IMR-90 (cell line): ENCODE measurements around the gene MC5R. TPM values are rescaled to one million over a fixed set of nuclear protein-coding genes. Genes with fewer than 3 reads are reported as not detected.

Experiments
- ATAC-seq: fragments of 200-7000 bp; cut with Tn5 transposase; 2 replicates; pipeline ENCODE4 v1.9.1; 2020; ENCODE audit warnings: low read depth, mild to moderate bottlenecking, moderate library complexity
- BruUV-seq: library from RNA; stranded (reverse); fragments of 400-500 nt; replicated peaks from 2 replicates; lab custom pipeline; 2021; lab: Mats Ljungman, UMichigan
- CTCF ChIA-PET: fragments of 300-600 bp; formaldehyde crosslinking; extraction: SDS; loops from one replicate; lab custom pipeline; 2021; ENCODE audit warnings: antibody characterized with exemption; lab: Yijun Ruan, JAX
- POLR2A ChIA-PET: fragments of 300-600 bp; sonication (Branson Sonifier 250); formaldehyde crosslinking; loops from one replicate; lab custom pipeline; 2022; ENCODE audit warnings: antibody characterized with exemption; ENCODE audit not compliant: unreplicated experiment; lab: Charles Lee
- DNase-seq: peaks from one replicate; pipeline ENCODE4 v3.0.0; 2013
- H2AFZ ChIP-seq: replicated peaks from 2 replicates; pipeline ENCODE3; 2013; ENCODE audit warnings: low read length, mild to moderate bottlenecking; ENCODE audit not compliant: poor library complexity
- H2AK5ac ChIP-seq: 2 replicates; pipeline ENCODE4 v1.6.1; 2013; ENCODE audit warnings: low read depth, low read length, inconsistent platforms
- H2AK9ac ChIP-seq: replicated peaks from 2 replicates; pipeline ENCODE3; 2013; ENCODE audit warnings: mild to moderate bottlenecking, low read depth, low read length, moderate library complexity; ENCODE audit not compliant: poor library complexity
- H2BK120ac ChIP-seq: 2 replicates; pipeline ENCODE4 v1.6.1; 2013; ENCODE audit warnings: low read depth, low read length, inconsistent platforms
- H2BK15ac ChIP-seq: 3 replicates; pipeline ENCODE4 v1.6.1; 2013; ENCODE audit warnings: low read depth, low read length, inconsistent platforms
- H2BK20ac ChIP-seq: 2 replicates; pipeline ENCODE4 v1.6.1; 2013; ENCODE audit warnings: low read depth, mild to moderate bottlenecking, inconsistent platforms, low read length, moderate library complexity
- H2BK5ac ChIP-seq: 2 replicates; pipeline ENCODE4 v1.6.1; 2013; ENCODE audit warnings: mild to moderate bottlenecking, low read depth, low read length, inconsistent platforms; ENCODE audit not compliant: poor library complexity, severe bottlenecking
- H3K14ac ChIP-seq: replicated peaks from 2 replicates; pipeline ENCODE4 v1.6.1; 2013; ENCODE audit warnings: low read depth, low read length, inconsistent platforms
- H3K18ac ChIP-seq: 2 replicates; pipeline ENCODE4 v1.6.1; 2013; ENCODE audit warnings: low read depth, low read length, control low read depth
- H3K23ac ChIP-seq: 2 replicates; pipeline ENCODE4 v1.6.1; 2013; ENCODE audit warnings: low read depth, low read length, inconsistent platforms
- H3K27ac ChIP-seq: 2 replicates; pipeline ENCODE4 v1.5.1; 2013; ENCODE audit warnings: mild to moderate bottlenecking, control low read depth, low read length; ENCODE audit not compliant: insufficient read depth
- H3K27me3 ChIP-seq: 2 replicates; pipeline ENCODE4 v1.6.1; 2013; ENCODE audit warnings: low read length; ENCODE audit not compliant: control insufficient read depth, insufficient read depth
- H3K36me3 ChIP-seq: 2 replicates; pipeline ENCODE4 v1.6.1; 2013; ENCODE audit warnings: low read length, mixed read lengths; ENCODE audit not compliant: control insufficient read depth, insufficient read depth
- H3K4ac ChIP-seq: 2 replicates; pipeline ENCODE4 v1.6.1; 2013; ENCODE audit warnings: low read depth, low read length, inconsistent platforms
- H3K4me1 ChIP-seq: 2 replicates; pipeline ENCODE4 v1.6.1; 2013; ENCODE audit warnings: low read length, mixed read lengths; ENCODE audit not compliant: control insufficient read depth, insufficient read depth
- H3K4me2 ChIP-seq: 2 replicates; pipeline ENCODE4 v1.6.1; 2013; ENCODE audit warnings: low read depth, mild to moderate bottlenecking, control low read depth, low read length, moderate library complexity
- H3K4me3 ChIP-seq: 2 replicates; pipeline ENCODE4 v1.5.1; 2013; ENCODE audit warnings: low read depth, mild to moderate bottlenecking, control low read depth, low read length, moderate library complexity; ENCODE audit not compliant: insufficient read depth
- H3K56ac ChIP-seq: 2 replicates; pipeline ENCODE4 v1.6.1; 2013; ENCODE audit warnings: low read length, inconsistent platforms; ENCODE audit not compliant: insufficient read depth; ENCODE audit errors: extremely low read depth
- H3K79me1 ChIP-seq, 2 experiments: 2 replicates each; pipeline ENCODE4 v1.6.1; 2013; ENCODE audit warnings: low read length in 2 of 2, inconsistent platforms in 1 of 2, low read depth in 1 of 2
- H3K9ac ChIP-seq: 2 replicates; pipeline ENCODE4 v1.6.1; 2013; ENCODE audit warnings: low read depth, low read length, control low read depth
- H3K9me1 ChIP-seq: 2 replicates; pipeline ENCODE4 v1.6.1; 2013; ENCODE audit warnings: low read length, inconsistent platforms; ENCODE audit not compliant: insufficient read depth
- H3K9me3 ChIP-seq: 2 replicates; pipeline ENCODE4 v1.6.1; 2013; ENCODE audit warnings: low read length; ENCODE audit not compliant: control insufficient read depth, insufficient read depth
- H4K20me1 ChIP-seq: 2 replicates; pipeline ENCODE4 v1.6.1; 2013; ENCODE audit warnings: low read length, inconsistent platforms; ENCODE audit not compliant: insufficient read depth
- H4K5ac ChIP-seq: 2 replicates; pipeline ENCODE4 v1.6.1; 2013; ENCODE audit warnings: mild to moderate bottlenecking, low read depth, low read length, control low read depth
- H4K8ac ChIP-seq, 2 experiments: 2 replicates each; pipeline ENCODE4 v1.6.1; 2013; ENCODE audit warnings: low read depth in 2 of 2, low read length in 2 of 2, control low read depth in 1 of 2, inconsistent platforms in 1 of 2
- H4K91ac ChIP-seq: 2 replicates; pipeline ENCODE4 v1.6.1; 2013; ENCODE audit warnings: low read depth, low read length, inconsistent platforms; ENCODE audit not compliant: insufficient read depth
- BHLHE40 ChIP-seq: fragments of 150-350 bp; IDR thresholded peaks from 2 replicates; pipeline ENCODE4 v1.6.1; 2016; ENCODE audit warnings: mild to moderate bottlenecking, low read depth, low read length
- CEBPB ChIP-seq: IDR thresholded peaks from 2 replicates; pipeline ENCODE4 v1.6.1; 2012; ENCODE audit warnings: low read depth, low read length, improper control_type of control experiment
- CHD1 ChIP-seq: IDR thresholded peaks from 2 replicates; pipeline ENCODE4 v1.6.1; 2012; ENCODE audit warnings: low read depth, low read length, improper control_type of control experiment
- ELK1 ChIP-seq: fragments of 150-350 bp; IDR thresholded peaks from 2 replicates; pipeline ENCODE4 v1.6.1; 2016; ENCODE audit warnings: low read depth, mild to moderate bottlenecking, low read length, moderate library complexity, borderline replicate concordance
- FOS ChIP-seq: fragments of 150-350 bp; IDR thresholded peaks from 2 replicates; pipeline ENCODE4 v1.6.1; 2016; ENCODE audit warnings: low read depth, low read length
- MAFK ChIP-seq: IDR thresholded peaks from 2 replicates; pipeline ENCODE4 v1.6.1; 2012; ENCODE audit warnings: low read depth, low read length, improper control_type of control experiment
- MAZ ChIP-seq: IDR thresholded peaks from 2 replicates; pipeline ENCODE4 v1.6.1; 2012; ENCODE audit warnings: low read depth, mild to moderate bottlenecking, low read length, improper control_type of control experiment, moderate library complexity, borderline replicate concordance
- MXI1 ChIP-seq: IDR thresholded peaks from 2 replicates; pipeline ENCODE4 v1.6.1; 2012; ENCODE audit warnings: low read depth, mild to moderate bottlenecking, low read length, moderate library complexity, borderline replicate concordance
- NFE2L2 ChIP-seq: fragments of 150-350 bp; IDR thresholded peaks from 2 replicates; pipeline ENCODE4 v1.6.1; 2016; ENCODE audit warnings: low read depth, mild to moderate bottlenecking, low read length
- POLR2A ChIP-seq: IDR thresholded peaks from 2 replicates; pipeline ENCODE4 v1.6.1; 2012; ENCODE audit warnings: mild to moderate bottlenecking, low read depth, low read length
- RAD21 ChIP-seq: IDR thresholded peaks from 2 replicates; pipeline ENCODE4 v1.6.1; 2012; ENCODE audit warnings: low read length, improper control_type of control experiment
- RCOR1 ChIP-seq: IDR thresholded peaks from 2 replicates; pipeline ENCODE4 v1.6.1; 2012; ENCODE audit warnings: mild to moderate bottlenecking, low read length, improper control_type of control experiment; ENCODE audit not compliant: insufficient replicate concordance
- RFX5 ChIP-seq: IDR thresholded peaks from 2 replicates; pipeline ENCODE4 v1.8.0; 2012; ENCODE audit warnings: low read depth, mild to moderate bottlenecking, low read length, moderate library complexity
- SMC3 ChIP-seq: fragments of 150-350 bp; IDR thresholded peaks from 2 replicates; pipeline ENCODE4 v1.6.1; 2016; ENCODE audit warnings: low read depth, mild to moderate bottlenecking, antibody characterized with exemption, low read length, moderate library complexity
- WGBS, 2 experiments: methylation state at CpG; one replicate each; pipeline versions ENCODE4 v1.1.5 to v1.1.7; 2013; ENCODE audit warnings: missing lambda C conversion rate in 2 of 2; ENCODE audit not compliant: insufficient read length in 1 of 2; ENCODE audit errors: extremely low coverage in 2 of 2; 5-methylcytosine and 5-hydroxymethylcytosine counted together
- dilution Hi-C: fragments of 300-500 bp; cut with HindIII; formaldehyde crosslinking; loops from one replicate; pipeline ENCODE4 v1.14.3; 2018; ENCODE audit warnings: low sequenced_read_pairs; ENCODE audit not compliant: unreplicated experiment
- in situ Hi-C: fragments of 300-500 bp; cut with MboI; formaldehyde crosslinking; loops from 3 replicates; pipeline ENCODE4 v1.14.3; 2019; ENCODE audit warnings: low sequenced_read_pairs, inconsistent platforms, mixed read lengths
- intact Hi-C: fragments of 100-400 bp; cut with micrococcal nuclease; formaldehyde crosslinking; loops from 2 replicates; pipeline ENCODE4 v1.10.0; 2022
- polyA plus RNA-seq, 3 experiments: library from polyadenylated mRNA; depleted of rRNA; stranded (reverse); fragments of >200 nt; gene quantifications; 2 replicates each; pipeline ENCODE4 v1.2.3, GENCODE V29; 2012; ENCODE audit warnings: low replicate concordance in 1 of 3
- total RNA-seq: library from RNA; depleted of rRNA; stranded (reverse); fragments of >200 nt; gene quantifications from 2 replicates; pipeline ENCODE4 v1.2.3, GENCODE V29; 2012
- TF ChIP-seq, protein P1 (sequence below): fragments of 150-350 bp; IDR thresholded peaks from 2 replicates; pipeline ENCODE4 v1.6.1; 2017; ENCODE audit warnings: mild to moderate bottlenecking, antibody characterized with exemption, low read length, low read depth
- TF ChIP-seq, protein P2 (sequence below): conservative IDR thresholded peaks from 2 replicates; pipeline ENCODE4 v1.5.1; 2012; ENCODE audit warnings: mild to moderate bottlenecking, low read depth, low read length, improper control_type of control experiment

The MC5R gene
- total and polyA plus RNA-seq, 2 of the 4 experiments (the other 2 are of a cell fraction): not detected

DNA sequence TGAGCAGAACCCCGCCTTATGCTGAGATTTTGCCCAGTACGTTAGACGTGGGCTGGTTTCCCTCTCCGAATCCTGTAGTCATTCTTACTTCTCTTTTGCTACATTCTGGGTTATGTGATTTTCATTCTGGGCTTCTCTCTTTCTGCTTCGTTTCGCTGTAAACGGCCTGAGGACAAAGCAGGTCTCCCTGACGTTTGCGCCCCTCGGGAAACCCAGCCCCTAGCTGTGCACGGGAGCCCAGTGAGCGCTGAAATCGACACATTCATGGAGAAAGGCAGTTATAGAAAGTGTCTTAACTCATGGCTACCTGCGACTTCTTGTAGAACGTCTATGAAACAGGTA is 22.7 kb upstream of the MC5R start:
- Histone ChIP-seq H3K36me3 (no peaks in the 10 kb centered on the region), H4K5ac (no peak overlapping the region), H2BK120ac (no peak overlapping the region), H4K20me1 (no peaks in the 10 kb centered on the region), H3K9ac (no peak overlapping the region), H3K56ac (no peak overlapping the region), H4K91ac (no peak overlapping the region), H2BK20ac (no peak overlapping the region), H2AK9ac (no peak overlapping the region), H3K9me1 (no peaks in the 10 kb centered on the region), H2AK5ac (no peak overlapping the region), H3K79me1 (no peaks in the 10 kb centered on the region), H2BK5ac (no peak overlapping the region), H3K4me3 (peak overlapping the region; percentile 35), H3K14ac (no peak overlapping the region), H2BK15ac (no peak overlapping the region), H2AFZ (peak overlapping the region; percentile 80), H3K27ac (no peak overlapping the region), H3K23ac (no peak overlapping the region), H4K8ac (no peak overlapping the region), H3K4ac (no peak overlapping the region), H3K4me1 (no peaks in the 10 kb centered on the region), H3K27me3 (peaks cover 7% of the 10 kb centered on the region; the same call in 1 of the 2 replicates), H3K18ac (no peak overlapping the region), H3K4me2 (peak overlapping the region; percentile 85), H3K9me3 (no peaks in the 10 kb centered on the region)
- in situ Hi-C loops (no loop called here), dilution Hi-C loops (no loop called here), intact Hi-C loops (no loop called here)
- no peak for TF ChIP-seq MAZ
- no peak for TF ChIP-seq CEBPB
- no peak for TF ChIP-seq CHD1
- TF ChIP-seq POLR2A: no peak
- TF ChIP-seq NFE2L2: no peak
- TF ChIP-seq, protein P1, sequence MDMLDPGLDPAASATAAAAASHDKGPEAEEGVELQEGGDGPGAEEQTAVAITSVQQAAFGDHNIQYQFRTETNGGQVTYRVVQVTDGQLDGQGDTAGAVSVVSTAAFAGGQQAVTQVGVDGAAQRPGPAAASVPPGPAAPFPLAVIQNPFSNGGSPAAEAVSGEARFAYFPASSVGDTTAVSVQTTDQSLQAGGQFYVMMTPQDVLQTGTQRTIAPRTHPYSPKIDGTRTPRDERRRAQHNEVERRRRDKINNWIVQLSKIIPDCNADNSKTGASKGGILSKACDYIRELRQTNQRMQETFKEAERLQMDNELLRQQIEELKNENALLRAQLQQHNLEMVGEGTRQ: no peak
- TF ChIP-seq, protein P2, sequence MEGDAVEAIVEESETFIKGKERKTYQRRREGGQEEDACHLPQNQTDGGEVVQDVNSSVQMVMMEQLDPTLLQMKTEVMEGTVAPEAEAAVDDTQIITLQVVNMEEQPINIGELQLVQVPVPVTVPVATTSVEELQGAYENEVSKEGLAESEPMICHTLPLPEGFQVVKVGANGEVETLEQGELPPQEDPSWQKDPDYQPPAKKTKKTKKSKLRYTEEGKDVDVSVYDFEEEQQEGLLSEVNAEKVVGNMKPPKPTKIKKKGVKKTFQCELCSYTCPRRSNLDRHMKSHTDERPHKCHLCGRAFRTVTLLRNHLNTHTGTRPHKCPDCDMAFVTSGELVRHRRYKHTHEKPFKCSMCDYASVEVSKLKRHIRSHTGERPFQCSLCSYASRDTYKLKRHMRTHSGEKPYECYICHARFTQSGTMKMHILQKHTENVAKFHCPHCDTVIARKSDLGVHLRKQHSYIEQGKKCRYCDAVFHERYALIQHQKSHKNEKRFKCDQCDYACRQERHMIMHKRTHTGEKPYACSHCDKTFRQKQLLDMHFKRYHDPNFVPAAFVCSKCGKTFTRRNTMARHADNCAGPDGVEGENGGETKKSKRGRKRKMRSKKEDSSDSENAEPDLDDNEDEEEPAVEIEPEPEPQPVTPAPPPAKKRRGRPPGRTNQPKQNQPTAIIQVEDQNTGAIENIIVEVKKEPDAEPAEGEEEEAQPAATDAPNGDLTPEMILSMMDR: no peak
- no peak for TF ChIP-seq FOS
- TF ChIP-seq ELK1: no peak
- TF ChIP-seq RFX5: no peak
- no peak for TF ChIP-seq RAD21
- TF ChIP-seq MAFK: no peak
- no peak for TF ChIP-seq SMC3
- no peak for TF ChIP-seq MXI1
- TF ChIP-seq BHLHE40: no peak
- TF ChIP-seq RCOR1: no peak
- no CpG with 5 or more reads among the region's 15 CpGs for WGBS, 2 experiments
- ATAC-seq (peak; percentile 43; the same call in 1 of the 2 replicates), DNase-seq (no peak)
- CTCF ChIA-PET: no interaction called here
- POLR2A ChIA-PET: no interaction called here
- no TSS peak for BruUV-seq
